Measurements from ENCODE around the gene PDE8B.
"Not testable (repeated sequence)": the region's sequence is repeated elsewhere in the genome, so short reads cannot be mapped to it uniquely, and the experiment has no call there.

Gene PDE8B

GRCh38 chr5:77367741-77368140 lies 157.3 kb downstream of the PDE8B start:
- no peak for DNase-seq

- no peak for DNase-seq
Measured at GRCh38 chr5:77368367-77368766, 157.9 kb downstream of the PDE8B start.

GRCh38 chr5:77369566-77369965 lies 159.1 kb downstream of the PDE8B start:
- no peak for DNase-seq

- no peak for DNase-seq
Measured at GRCh38 chr5:77374686-77375085, 164.2 kb downstream of the PDE8B start.

GRCh38 chr5:77376609-77377300 lies 166.3 kb downstream of the PDE8B start:
- no peak for DNase-seq

GRCh38 chr5:77379558-77380061 lies 169.1 kb downstream of the PDE8B start:
- peak in 1 of 2 donors; percentile 24 for DNase-seq

- no peak for DNase-seq
Measured at GRCh38 chr5:77380636-77381035, 170.2 kb downstream of the PDE8B start.

GRCh38 chr5:77383336-77383735 lies 172.9 kb downstream of the PDE8B start:
- DNase-seq = not testable (repeated sequence)

- DNase-seq = not testable (repeated sequence)
Measured at GRCh38 chr5:77386340-77386739, 175.9 kb downstream of the PDE8B start.

GRCh38 chr5:77389746-77390145 lies 179.3 kb downstream of the PDE8B start:
- DNase-seq = no peak

- no peak for DNase-seq
Measured at GRCh38 chr5:77390221-77390620, 179.7 kb downstream of the PDE8B start.

- DNase-seq = no peak
Measured at GRCh38 chr5:77390795-77391194, 180.3 kb downstream of the PDE8B start.

GRCh38 chr5:77391240-77391765 lies 180.8 kb downstream of the PDE8B start:
- DNase-seq = no peak

GRCh38 chr5:77394064-77394715 lies 183.7 kb downstream of the PDE8B start:
- DNase-seq = no peak

GRCh38 chr5:77396017-77396416 lies 185.5 kb downstream of the PDE8B start:
- no peak for DNase-seq

GRCh38 chr5:77397686-77398292 lies 187.3 kb downstream of the PDE8B start:
- DNase-seq = no peak

GRCh38 chr5:77398458-77398857 lies 188.0 kb downstream of the PDE8B start:
- DNase-seq = no peak

- DNase-seq = no peak
Measured at GRCh38 chr5:77398896-77399295, 188.4 kb downstream of the PDE8B start.

- DNase-seq = no peak
Measured at GRCh38 chr5:77400645-77401044, 190.2 kb downstream of the PDE8B start.

- DNase-seq = no peak
Measured at GRCh38 chr5:77402796-77403195, 192.3 kb downstream of the PDE8B start.

- no peak for DNase-seq
Measured at GRCh38 chr5:77407152-77407551, 196.7 kb downstream of the PDE8B start.

- DNase-seq = no peak
Measured at GRCh38 chr5:77409870-77410621, 199.6 kb downstream of the PDE8B start.

- no peak for DNase-seq
Measured at GRCh38 chr5:77413049-77413448, 202.6 kb downstream of the PDE8B start.

All from CD4-positive, alpha-beta T cell treated with Interleukin-1 beta for 1 hour (primary cell).